Fibroblast of lung (primary cell): Measurements from ENCODE around the gene GRWD1.

ENCODE experiments used
- EZH2 ChIP-seq: IDR thresholded peaks from 2 replicates; pipeline ENCODE4 v1.5.1; 2012; ENCODE audit warnings: low read length, control low read depth, mild to moderate bottlenecking; ENCODE audit errors: missing control alignments
- TF ChIP-seq, protein P1 (sequence below), 2 donors: IDR thresholded peaks in 1 of 2; conservative IDR thresholded peaks in 1 of 2; 1 replicate in 1 of 2; 2 replicates in 1 of 2; pipeline ENCODE4 v1.5.1; 2011 to 2012; ENCODE audit warnings: low read length in 2 of 2, control low read depth in 1 of 2, inconsistent platforms in 1 of 2, low read depth in 1 of 2, mild to moderate bottlenecking in 1 of 2

DNA sequence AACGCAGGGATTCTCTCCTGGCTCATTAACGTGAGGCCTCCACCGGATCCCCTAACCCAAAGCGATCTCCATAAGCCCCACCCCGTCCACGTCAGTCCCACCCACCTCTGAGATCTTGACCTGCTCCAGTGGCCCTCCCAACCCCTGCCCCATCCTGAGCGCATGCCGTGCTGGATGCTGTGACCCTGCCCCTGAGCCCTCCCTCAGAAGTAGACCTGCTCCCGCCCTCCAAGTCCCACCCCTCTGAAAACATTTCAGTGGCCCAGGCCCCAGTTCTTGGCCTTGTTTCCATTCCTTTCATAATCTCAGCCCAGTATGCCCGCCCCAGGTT, 46.0 kb downstream of the GRWD1 start:
- TF ChIP-seq, protein P1, sequence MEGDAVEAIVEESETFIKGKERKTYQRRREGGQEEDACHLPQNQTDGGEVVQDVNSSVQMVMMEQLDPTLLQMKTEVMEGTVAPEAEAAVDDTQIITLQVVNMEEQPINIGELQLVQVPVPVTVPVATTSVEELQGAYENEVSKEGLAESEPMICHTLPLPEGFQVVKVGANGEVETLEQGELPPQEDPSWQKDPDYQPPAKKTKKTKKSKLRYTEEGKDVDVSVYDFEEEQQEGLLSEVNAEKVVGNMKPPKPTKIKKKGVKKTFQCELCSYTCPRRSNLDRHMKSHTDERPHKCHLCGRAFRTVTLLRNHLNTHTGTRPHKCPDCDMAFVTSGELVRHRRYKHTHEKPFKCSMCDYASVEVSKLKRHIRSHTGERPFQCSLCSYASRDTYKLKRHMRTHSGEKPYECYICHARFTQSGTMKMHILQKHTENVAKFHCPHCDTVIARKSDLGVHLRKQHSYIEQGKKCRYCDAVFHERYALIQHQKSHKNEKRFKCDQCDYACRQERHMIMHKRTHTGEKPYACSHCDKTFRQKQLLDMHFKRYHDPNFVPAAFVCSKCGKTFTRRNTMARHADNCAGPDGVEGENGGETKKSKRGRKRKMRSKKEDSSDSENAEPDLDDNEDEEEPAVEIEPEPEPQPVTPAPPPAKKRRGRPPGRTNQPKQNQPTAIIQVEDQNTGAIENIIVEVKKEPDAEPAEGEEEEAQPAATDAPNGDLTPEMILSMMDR (conservative IDR thresholded peaks at IDR 0.05 in 1 of 2, IDR thresholded peaks at IDR 0.05 in 1 of 2; ENCODE audit: low read depth in 1 of 2, low read length in 2 of 2): no peak
- no peak for TF ChIP-seq EZH2
